Gastrocnemius medialis (tissue), 4 donors: Measurements from ENCODE around the gene TOMM70. TPM values are rescaled to one million over a fixed set of nuclear protein-coding genes. Genes with fewer than 3 reads are reported as not detected.

Experiments
- ATAC-seq, 2 donors: fragments of 150-250 bp; one replicate each; pipeline ENCODE4 v1.9.1; 2016
- DNase-seq, 2 donors: peaks; one replicate each; pipeline ENCODE4 v3.0.0-alpha.2; 2019
- H3K27ac ChIP-seq, 4 donors: fragments of 200-600 bp; sonication (generic); 1 replicate in 1 of 4; 2 replicates in 3 of 4; pipeline ENCODE4 v1.5.1; 2016 to 2018; ENCODE audit warnings: mild to moderate bottlenecking in 2 of 4, moderate library complexity in 1 of 4
- H3K27me3 ChIP-seq, 3 donors: fragments of 200-600 bp; sonication (generic) in 2 of 3; 1 replicate in 1 of 3; 2 replicates in 2 of 3; pipeline versions ENCODE4 v1.5.1 to v1.6.0; 2016 to 2019; ENCODE audit warnings: mild to moderate bottlenecking in 1 of 3, moderate library complexity in 1 of 3
- H3K36me3 ChIP-seq, 2 donors: fragments of 200-600 bp; sonication (generic) in 1 of 2; one replicate each; pipeline ENCODE4 v1.5.1; 2017 to 2018
- H3K4me1 ChIP-seq, 2 donors: fragments of 200-600 bp; sonication (generic) in 1 of 2; one replicate each; pipeline ENCODE4 v1.5.1; 2016 to 2017; ENCODE audit warnings: mild to moderate bottlenecking in 2 of 2
- H3K4me3 ChIP-seq, 4 donors: fragments of 200-600 bp; sonication (generic) in 3 of 4; 1 replicate in 1 of 4; 2 replicates in 3 of 4; pipeline ENCODE4 v1.5.1; 2016 to 2019; ENCODE audit warnings: mild to moderate bottlenecking in 2 of 4
- H3K9me3 ChIP-seq, 3 donors: fragments of 200-600 bp; sonication (generic) in 2 of 3; 1 replicate in 1 of 3; 2 replicates in 2 of 3; pipeline ENCODE4 v1.5.1; 2016 to 2019
- POLR2A ChIP-seq, 2 donors: fragments of 450-650 bp; IDR thresholded peaks; one replicate each; pipeline ENCODE4 v1.6.1; 2017; ENCODE audit warnings: antibody characterized with exemption in 2 of 2, mild to moderate bottlenecking in 2 of 2, moderate library complexity in 2 of 2
- in situ Hi-C, 4 donors: fragments of 200-750 bp; cut with MboI; loops; one replicate each; pipeline versions ENCODE4 v1.15.0 to v1.8.0; 2017; ENCODE audit warnings: low sequenced_read_pairs in 4 of 4
- intact Hi-C: fragments of 100-400 bp; cut with DNase I; formaldehyde crosslinking; loops from one replicate; pipeline ENCODE4 v1.15.1; 2023; ENCODE audit warnings: low total_unique reads
- total RNA-seq, 4 donors: library from RNA; depleted of rRNA; stranded (reverse); fragments of >200 nt; gene quantifications; one replicate each; pipeline versions ENCODE4 v1.1.0 to v1.2.3, GENCODE V29; 2016
- TF ChIP-seq, protein P1 (sequence below), 5 experiments: fragments of 450-650 bp in 3 of 5; fragments of 200-600 bp in 2 of 5; sonication (generic) in 2 of 5; IDR thresholded peaks in 4 of 5; conservative IDR thresholded peaks in 1 of 5; 1 replicate in 4 of 5; 2 replicates in 1 of 5; pipeline ENCODE4 v1.5.1; 2016 to 2019; ENCODE audit warnings: antibody characterized with exemption in 5 of 5, mild to moderate bottlenecking in 3 of 5, moderate library complexity in 3 of 5

Gene TOMM70
- total RNA-seq, 4 donors from 2014 or later: 57.6 to 82.2 (median 64.3) TPM

DNA sequence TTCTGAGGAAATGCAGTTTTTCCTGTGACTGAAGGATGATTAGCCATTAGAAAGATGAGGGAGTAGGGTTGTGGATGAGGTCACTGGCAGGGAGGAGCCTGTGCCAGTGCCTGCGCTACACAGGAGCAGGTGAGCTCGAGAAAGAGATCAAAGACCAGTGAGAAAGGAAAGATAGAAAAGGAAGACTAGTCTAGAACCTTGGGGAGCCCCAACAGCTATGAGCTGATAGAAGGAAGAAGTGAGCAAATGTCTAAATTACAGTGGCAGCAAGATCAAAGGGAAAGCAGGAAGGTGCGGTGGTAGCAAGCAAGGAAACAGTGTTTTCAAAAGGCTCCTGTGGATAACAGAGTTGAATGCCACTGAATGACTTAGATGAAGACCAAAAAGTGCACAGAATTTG, 40.0 kb upstream of the TOMM70 start:
- intact Hi-C loops: no loop called here
- TF ChIP-seq, protein P1, sequence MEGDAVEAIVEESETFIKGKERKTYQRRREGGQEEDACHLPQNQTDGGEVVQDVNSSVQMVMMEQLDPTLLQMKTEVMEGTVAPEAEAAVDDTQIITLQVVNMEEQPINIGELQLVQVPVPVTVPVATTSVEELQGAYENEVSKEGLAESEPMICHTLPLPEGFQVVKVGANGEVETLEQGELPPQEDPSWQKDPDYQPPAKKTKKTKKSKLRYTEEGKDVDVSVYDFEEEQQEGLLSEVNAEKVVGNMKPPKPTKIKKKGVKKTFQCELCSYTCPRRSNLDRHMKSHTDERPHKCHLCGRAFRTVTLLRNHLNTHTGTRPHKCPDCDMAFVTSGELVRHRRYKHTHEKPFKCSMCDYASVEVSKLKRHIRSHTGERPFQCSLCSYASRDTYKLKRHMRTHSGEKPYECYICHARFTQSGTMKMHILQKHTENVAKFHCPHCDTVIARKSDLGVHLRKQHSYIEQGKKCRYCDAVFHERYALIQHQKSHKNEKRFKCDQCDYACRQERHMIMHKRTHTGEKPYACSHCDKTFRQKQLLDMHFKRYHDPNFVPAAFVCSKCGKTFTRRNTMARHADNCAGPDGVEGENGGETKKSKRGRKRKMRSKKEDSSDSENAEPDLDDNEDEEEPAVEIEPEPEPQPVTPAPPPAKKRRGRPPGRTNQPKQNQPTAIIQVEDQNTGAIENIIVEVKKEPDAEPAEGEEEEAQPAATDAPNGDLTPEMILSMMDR (IDR thresholded peaks at IDR 0.05 in 4 of 5, conservative IDR thresholded peaks at IDR 0.05 in 1 of 5): no peak
- no peak for TF ChIP-seq POLR2A (IDR thresholded peaks at IDR 0.05)
- Histone ChIP-seq H3K4me1 (no peaks in the 10 kb centered on the region), H3K4me3 (no peak overlapping the region), H3K36me3 (no peaks in the 10 kb centered on the region), H3K9me3 (no peaks in the 10 kb centered on the region), H3K27me3 (no peaks in the 10 kb centered on the region), H3K27ac (no peak overlapping the region)
- in situ Hi-C loops: no loop called here
- no peak for DNase-seq
- no peak for ATAC-seq

GRCh38 chr3:100438623-100438974, 37.7 kb upstream of the TOMM70 start:
- Histone ChIP-seq H3K9me3 (no peaks in the 10 kb centered on the region), H3K27me3 (no peaks in the 10 kb centered on the region), H3K4me3 (no peak overlapping the region), H3K27ac (no peak overlapping the region), H3K36me3 (no peaks in the 10 kb centered on the region), H3K4me1 (no peaks in the 10 kb centered on the region)
- in situ Hi-C loops (no loop called here), intact Hi-C loops (no loop called here)
- DNase-seq (no peak), ATAC-seq (no peak)
- TF ChIP-seq, protein P1 (IDR thresholded peaks at IDR 0.05 in 4 of 5, conservative IDR thresholded peaks at IDR 0.05 in 1 of 5): no peak
- TF ChIP-seq POLR2A (IDR thresholded peaks at IDR 0.05): no peak

- ATAC-seq: peak in 1 of 2 donors; percentile 39
- in situ Hi-C loops: no loop called here
- intact Hi-C loops: no loop called here
- Histone ChIP-seq H3K27ac (peak overlapping the region in 1 of 4 donors; percentile 22), H3K27me3 (no peaks in the 10 kb centered on the region), H3K9me3 (no peaks in the 10 kb centered on the region), H3K4me1 (no peaks in the 10 kb centered on the region), H3K36me3 (no peaks in the 10 kb centered on the region), H3K4me3 (no peak overlapping the region)
- DNase-seq: no peak
- TF ChIP-seq, protein P1 (IDR thresholded peaks at IDR 0.05 in 4 of 5, conservative IDR thresholded peaks at IDR 0.05 in 1 of 5): no peak
- no peak for TF ChIP-seq POLR2A (IDR thresholded peaks at IDR 0.05)
Measured at GRCh38 chr3:100437721-100438622, 37.1 kb upstream of the TOMM70 start.

DNA sequence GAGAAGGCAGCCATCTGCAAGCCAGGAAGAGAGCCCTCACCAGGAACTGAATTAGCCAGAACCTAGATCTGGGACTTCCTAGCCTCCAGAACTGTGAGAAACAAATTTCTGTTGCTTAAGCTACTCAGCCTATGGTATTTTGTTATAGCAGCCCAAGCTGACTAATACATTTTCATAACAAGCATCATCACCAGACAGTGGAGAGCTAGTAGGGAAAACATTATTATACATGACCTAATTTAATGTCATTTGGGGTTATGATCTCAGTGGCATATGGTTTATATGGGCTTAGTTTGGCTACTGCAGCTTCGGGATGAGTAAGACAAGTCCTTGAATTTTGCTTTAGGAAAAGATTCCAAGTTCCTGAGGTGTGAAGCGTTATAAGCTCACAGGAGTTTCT, 36.1 kb upstream of the TOMM70 start:
- no peak for TF ChIP-seq POLR2A (IDR thresholded peaks at IDR 0.05)
- TF ChIP-seq, protein P1 (IDR thresholded peaks at IDR 0.05 in 4 of 5, conservative IDR thresholded peaks at IDR 0.05 in 1 of 5): no peak
- DNase-seq (no peak), ATAC-seq (no peak)
- no peaks in the 10 kb centered on the region for H3K27me3 ChIP-seq
- H3K27ac ChIP-seq: peak overlapping the region in 1 of 4 donors; percentile 22
- H3K4me1 ChIP-seq: no peaks in the 10 kb centered on the region
- H3K9me3 ChIP-seq: no peaks in the 10 kb centered on the region
- intact Hi-C loops: no loop called here
- H3K4me3 ChIP-seq: no peak overlapping the region
- no peaks in the 10 kb centered on the region for H3K36me3 ChIP-seq
- in situ Hi-C loops: no loop called here
